Smooth muscle cell (in vitro differentiated cells): ENCODE results near the gene ZNF652. TPM values are rescaled to one million over a fixed set of nuclear protein-coding genes. Genes with fewer than 3 reads are reported as not detected.

Source experiments
- DNase-seq: peaks from one replicate; lab custom pipeline; 2025; ENCODE audit not compliant: unreplicated experiment; lab: John Stamatoyannopoulos, UW
- H2AFZ ChIP-seq: fragments of 200-600 bp; sonication (generic); 2 replicates; pipeline ENCODE4 v1.6.0; 2016; ENCODE audit warnings: antibody characterized with exemption, low read depth, mild to moderate bottlenecking
- H3F3A ChIP-seq: fragments of 200-600 bp; sonication (generic); 2 replicates; pipeline ENCODE4 v1.6.0; 2017; ENCODE audit warnings: antibody characterized with exemption, low read depth
- H3K27ac ChIP-seq: fragments of 200-600 bp; sonication (generic); 2 replicates; pipeline ENCODE4 v1.5.1; 2016; ENCODE audit warnings: low read depth, mild to moderate bottlenecking
- H3K27me3 ChIP-seq: fragments of 200-600 bp; sonication (generic); 2 replicates; pipeline ENCODE4 v1.6.1; 2016; ENCODE audit warnings: low read depth, mild to moderate bottlenecking
- H3K36me3 ChIP-seq: fragments of 200-600 bp; sonication (generic); 2 replicates; pipeline ENCODE4 v1.5.1; 2016; ENCODE audit warnings: low read depth
- H3K4me1 ChIP-seq: fragments of 200-600 bp; sonication (generic); 2 replicates; pipeline ENCODE4 v1.5.1; 2016; ENCODE audit warnings: low read depth
- H3K4me2 ChIP-seq: fragments of 200-600 bp; sonication (generic); 2 replicates; pipeline ENCODE4 v1.6.0; 2016; ENCODE audit warnings: mild to moderate bottlenecking
- H3K4me3 ChIP-seq: fragments of 200-600 bp; sonication (generic); 2 replicates; pipeline ENCODE4 v1.5.1; 2016; ENCODE audit warnings: mild to moderate bottlenecking
- H3K79me2 ChIP-seq: fragments of 200-600 bp; sonication (generic); 2 replicates; pipeline ENCODE4 v1.6.0; 2016; ENCODE audit warnings: low read depth, mild to moderate bottlenecking
- H3K9ac ChIP-seq: fragments of 200-600 bp; sonication (generic); 2 replicates; pipeline ENCODE4 v1.6.0; 2016; ENCODE audit warnings: low read depth
- H3K9me3 ChIP-seq: fragments of 200-600 bp; sonication (generic); replicated peaks from 2 replicates; pipeline ENCODE4 v1.5.1; 2016; ENCODE audit warnings: low read depth
- H4K20me1 ChIP-seq: fragments of 200-600 bp; sonication (generic); 2 replicates; pipeline ENCODE4 v1.6.0; 2016; ENCODE audit warnings: low read depth
- WGBS: methylation state at CpG from one replicate; pipeline ENCODE4 v1.1.7; 2016; ENCODE audit warnings: low lambda C conversion rate; 5-methylcytosine and 5-hydroxymethylcytosine counted together
- polyA plus RNA-seq: library from polyadenylated mRNA; unstranded; fragments of >200 nt; fragmentation: Nextera tagmentation; extraction: Ambion mirVana; gene quantifications from 2 replicates; pipeline ENCODE4 v1.2.1, GENCODE V29; 2016
- total RNA-seq: library from RNA; depleted of rRNA; stranded (reverse); fragments of >200 nt; gene quantifications from 2 replicates; pipeline ENCODE4 v1.2.3, GENCODE V29; 2014
- TF ChIP-seq, protein P1 (sequence below): fragments of 200-600 bp; sonication (generic); IDR thresholded peaks from 2 replicates; pipeline ENCODE4 v1.5.1; 2017; ENCODE audit warnings: borderline replicate concordance, mild to moderate bottlenecking, antibody characterized with exemption; ENCODE audit not compliant: insufficient read depth, poor library complexity, severe bottlenecking

The ZNF652 gene
- total and polyA plus RNA-seq, 2 experiments from 2014 or later: 18.3 to 48.8 TPM

DNA sequence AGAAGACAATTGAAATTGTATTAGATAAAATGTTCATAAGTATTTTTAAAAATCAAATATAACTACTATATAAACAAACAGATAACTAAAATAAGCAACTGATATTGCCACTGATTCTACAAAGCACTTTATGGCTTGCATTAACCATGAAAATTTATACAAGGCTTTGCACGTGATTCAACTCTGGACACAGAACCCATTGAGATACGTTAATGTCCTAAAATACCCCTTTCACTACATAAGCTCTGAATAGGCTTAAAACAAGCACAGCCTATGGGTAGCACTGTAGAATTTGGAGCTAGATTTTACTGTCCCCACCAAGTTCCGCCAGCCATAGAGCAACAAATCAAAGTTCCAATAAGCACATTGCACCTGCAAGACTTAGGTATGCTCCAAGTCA is 4.5 kb downstream of the ZNF652 start:
- no peak overlapping the region for H3K4me3 ChIP-seq
- H3K4me1 ChIP-seq: peaks cover 24% of the 10 kb centered on the region
- no peak overlapping the region for H3K9ac ChIP-seq
- no peak overlapping the region for H2AFZ ChIP-seq
- peaks cover 89% of the 10 kb centered on the region for H3K79me2 ChIP-seq
- no peak overlapping the region for H3K27ac ChIP-seq
- no peaks in the 10 kb centered on the region for H3K36me3 ChIP-seq
- no peak overlapping the region for H3K4me2 ChIP-seq
- H4K20me1 ChIP-seq: peaks cover 89% of the 10 kb centered on the region
- no peaks in the 10 kb centered on the region for H3F3A ChIP-seq
- no peak for DNase-seq
- WGBS: 77% methylated on average over 3 of the region's 3 CpGs
- H3K9me3 ChIP-seq: no peaks in the 10 kb centered on the region
- no peaks in the 10 kb centered on the region for H3K27me3 ChIP-seq
- TF ChIP-seq, protein P1, sequence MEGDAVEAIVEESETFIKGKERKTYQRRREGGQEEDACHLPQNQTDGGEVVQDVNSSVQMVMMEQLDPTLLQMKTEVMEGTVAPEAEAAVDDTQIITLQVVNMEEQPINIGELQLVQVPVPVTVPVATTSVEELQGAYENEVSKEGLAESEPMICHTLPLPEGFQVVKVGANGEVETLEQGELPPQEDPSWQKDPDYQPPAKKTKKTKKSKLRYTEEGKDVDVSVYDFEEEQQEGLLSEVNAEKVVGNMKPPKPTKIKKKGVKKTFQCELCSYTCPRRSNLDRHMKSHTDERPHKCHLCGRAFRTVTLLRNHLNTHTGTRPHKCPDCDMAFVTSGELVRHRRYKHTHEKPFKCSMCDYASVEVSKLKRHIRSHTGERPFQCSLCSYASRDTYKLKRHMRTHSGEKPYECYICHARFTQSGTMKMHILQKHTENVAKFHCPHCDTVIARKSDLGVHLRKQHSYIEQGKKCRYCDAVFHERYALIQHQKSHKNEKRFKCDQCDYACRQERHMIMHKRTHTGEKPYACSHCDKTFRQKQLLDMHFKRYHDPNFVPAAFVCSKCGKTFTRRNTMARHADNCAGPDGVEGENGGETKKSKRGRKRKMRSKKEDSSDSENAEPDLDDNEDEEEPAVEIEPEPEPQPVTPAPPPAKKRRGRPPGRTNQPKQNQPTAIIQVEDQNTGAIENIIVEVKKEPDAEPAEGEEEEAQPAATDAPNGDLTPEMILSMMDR: no peak

DNA sequence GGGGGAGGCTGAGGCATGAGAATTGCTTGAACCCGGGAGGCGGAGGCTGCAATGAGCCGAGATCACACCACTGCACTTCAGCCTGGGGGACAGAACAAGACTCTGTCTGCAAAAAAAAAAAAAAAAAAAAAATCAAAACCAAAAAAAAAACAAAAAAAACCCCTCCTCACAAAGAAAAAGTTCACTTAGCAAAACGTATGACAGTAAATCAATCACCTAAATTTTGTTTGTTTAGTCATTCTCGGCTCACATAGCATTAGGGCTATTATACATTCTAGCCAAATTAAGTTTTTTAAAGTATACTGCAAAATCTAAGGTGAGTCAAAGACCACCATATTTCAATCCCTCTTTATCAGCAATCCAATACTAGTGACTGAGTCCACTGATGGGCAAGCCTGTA is 5.7 kb downstream of the ZNF652 start:
- Histone ChIP-seq H3K27me3 (no peaks in the 10 kb centered on the region), H3K27ac (no peak overlapping the region), H3K36me3 (no peaks in the 10 kb centered on the region), H3K9ac (no peak overlapping the region), H3F3A (no peaks in the 10 kb centered on the region), H4K20me1 (peaks cover 100% of the 10 kb centered on the region), H2AFZ (no peak overlapping the region), H3K79me2 (peaks cover 99% of the 10 kb centered on the region), H3K4me2 (no peak overlapping the region), H3K4me3 (no peak overlapping the region), H3K9me3 (no peaks in the 10 kb centered on the region), H3K4me1 (peaks cover 24% of the 10 kb centered on the region)
- TF ChIP-seq, protein P1: no peak
- WGBS: 99% methylated on average over 5 of the region's 5 CpGs
- no peak for DNase-seq

DNA sequence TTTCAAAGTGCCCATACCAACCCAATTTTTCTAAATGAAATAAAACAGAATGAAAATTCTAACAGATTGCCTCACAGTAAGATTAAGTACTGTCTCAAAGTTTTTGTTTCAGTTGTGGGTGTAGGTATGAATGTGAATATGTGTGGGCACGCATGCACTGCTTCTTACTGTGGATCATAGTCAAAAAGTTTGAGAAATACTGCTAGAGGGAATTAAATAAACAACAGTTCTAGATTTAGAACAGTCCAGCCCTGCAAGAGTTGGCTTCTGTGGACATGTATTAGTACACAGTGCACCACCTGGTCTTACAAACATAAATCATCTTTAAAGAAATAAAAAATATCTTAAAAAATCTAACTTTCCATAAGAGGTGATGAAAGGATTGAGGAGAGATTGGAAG is 8.4 kb downstream of the ZNF652 start:
- Histone ChIP-seq H3K4me2 (no peak overlapping the region), H2AFZ (no peak overlapping the region), H3K4me3 (no peak overlapping the region), H3K79me2 (peaks cover 93% of the 10 kb centered on the region), H3K9ac (no peak overlapping the region), H3K27ac (no peak overlapping the region), H3K27me3 (no peaks in the 10 kb centered on the region), H3K36me3 (no peaks in the 10 kb centered on the region), H4K20me1 (peaks cover 99% of the 10 kb centered on the region), H3K9me3 (no peaks in the 10 kb centered on the region), H3F3A (no peaks in the 10 kb centered on the region), H3K4me1 (no peaks in the 10 kb centered on the region)
- TF ChIP-seq, protein P1: no peak
- no peak for DNase-seq
- WGBS: 85% methylated on average over 1 of the region's 1 CpG

DNA sequence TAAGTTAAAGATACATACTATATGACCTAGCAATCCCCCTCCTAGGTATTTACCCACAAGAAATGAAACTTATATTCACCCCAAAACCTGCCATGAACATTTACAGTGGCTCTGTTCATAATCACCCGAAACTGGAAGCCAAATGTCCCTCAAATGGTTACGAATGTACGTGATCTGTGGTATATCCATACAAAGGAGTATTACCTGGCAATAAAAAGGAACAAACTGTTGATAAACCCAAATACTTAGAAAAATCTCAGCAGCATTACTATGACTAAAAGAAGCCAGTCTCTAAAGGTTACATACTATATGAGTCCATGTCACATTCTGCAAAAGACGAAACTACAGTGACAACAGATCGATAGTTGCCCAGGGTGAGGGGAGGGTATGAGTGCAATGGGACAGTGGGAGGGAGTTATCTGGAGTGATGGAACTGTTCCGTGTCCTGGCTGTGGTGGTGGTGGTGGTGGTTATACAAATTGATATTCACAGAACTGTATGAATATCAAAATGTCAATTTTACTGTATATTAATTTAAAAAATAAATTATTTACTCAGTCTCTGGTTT is 9.4 kb downstream of the ZNF652 start:
- no peak overlapping the region for H3K9ac ChIP-seq
- no peak for DNase-seq
- no peak overlapping the region for H3K4me2 ChIP-seq
- no peak overlapping the region for H3K4me3 ChIP-seq
- peaks cover 93% of the 10 kb centered on the region for H3K79me2 ChIP-seq
- 98% methylated on average over 6 of the region's 6 CpGs for WGBS
- H3K27me3 ChIP-seq: no peaks in the 10 kb centered on the region
- no peaks in the 10 kb centered on the region for H3K9me3 ChIP-seq
- TF ChIP-seq, protein P1: no peak
- no peaks in the 10 kb centered on the region for H3K4me1 ChIP-seq
- no peak overlapping the region for H3K27ac ChIP-seq
- H4K20me1 ChIP-seq: peaks cover 99% of the 10 kb centered on the region
- H3K36me3 ChIP-seq: no peaks in the 10 kb centered on the region
- H3F3A ChIP-seq: no peaks in the 10 kb centered on the region
- no peak overlapping the region for H2AFZ ChIP-seq
